Cerebellar nuclear complex (tissue), 1 donor: Measurements from ENCODE around the gene ARGFX.
"Not testable (repeated sequence)": the region's sequence is repeated elsewhere in the genome, so short reads cannot be mapped to it uniquely, and the experiment has no call there.

Experiments used
- DNase-seq, 2 experiments: peaks; one replicate each; lab custom pipeline; 2025; lab: John Stamatoyannopoulos, UW

ARGFX gene

DNA sequence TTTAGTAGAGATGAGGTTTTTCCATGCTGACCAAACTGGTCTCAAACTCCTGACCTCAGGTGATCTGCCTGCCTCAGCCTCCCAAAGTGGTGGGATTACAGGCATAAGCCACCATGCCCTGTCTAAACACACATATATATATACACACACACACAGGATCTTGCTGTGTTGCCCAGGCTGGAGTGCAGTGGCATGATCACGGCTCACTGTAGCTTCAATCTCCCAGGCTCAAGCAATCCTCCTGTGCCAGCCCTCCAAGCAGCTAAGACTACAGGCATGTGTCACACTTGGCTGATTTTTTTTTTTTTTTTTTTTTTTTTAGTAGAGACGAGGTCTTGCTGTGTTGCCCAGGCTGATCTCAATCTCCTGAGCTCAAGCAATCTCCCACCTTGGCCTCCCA lies 32.2 kb downstream of the ARGFX start:
- DNase-seq = not testable (repeated sequence)

DNA sequence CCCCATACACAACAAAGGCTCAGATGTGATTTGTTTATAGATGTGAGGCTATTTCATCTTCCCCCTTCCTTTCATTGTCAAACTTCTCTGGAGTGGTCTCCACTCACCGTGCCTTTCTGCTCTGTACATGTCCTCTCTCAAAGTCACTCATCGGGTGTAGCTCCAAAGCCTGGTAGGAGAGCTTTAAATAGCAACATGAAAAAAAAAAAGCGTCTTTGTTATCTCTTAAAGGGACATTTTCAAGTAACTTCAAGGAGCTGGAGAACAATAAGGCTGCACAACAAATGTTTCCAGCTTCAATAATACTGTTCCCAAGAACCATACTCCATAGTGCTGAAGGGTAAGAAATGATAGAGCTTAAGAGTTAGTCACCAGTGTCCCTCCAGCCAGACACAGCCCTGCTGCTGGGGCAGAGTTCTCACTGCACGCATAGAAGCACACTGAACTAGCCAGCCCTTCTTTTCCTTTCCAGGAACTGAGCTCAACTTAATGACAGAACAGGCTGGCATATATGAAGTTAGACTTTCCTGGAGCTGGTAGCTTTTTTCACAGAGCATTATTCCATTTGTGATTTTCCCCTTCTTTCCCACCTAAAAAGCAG lies 33.6 kb downstream of the ARGFX start:
- no peak for DNase-seq

DNA sequence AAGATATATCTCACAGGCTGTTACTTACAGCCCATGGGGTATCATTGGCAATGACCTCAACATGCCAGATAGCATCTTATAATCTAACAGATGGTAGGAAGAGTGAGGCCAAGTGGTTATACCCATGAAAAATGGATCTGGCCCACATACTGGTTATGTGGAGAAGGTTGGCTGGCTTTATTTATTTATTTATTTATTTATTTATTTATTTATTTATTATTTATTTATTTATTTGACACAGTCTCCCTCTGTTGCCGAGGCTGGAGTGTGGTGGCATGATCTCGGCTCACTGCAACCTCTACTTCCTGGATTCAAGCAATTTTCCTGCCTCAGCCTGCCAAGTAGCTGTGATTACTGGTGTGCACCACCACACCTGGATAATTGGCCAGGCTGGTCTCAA lies 37.0 kb downstream of the ARGFX start:
- DNase-seq = no peak

DNA sequence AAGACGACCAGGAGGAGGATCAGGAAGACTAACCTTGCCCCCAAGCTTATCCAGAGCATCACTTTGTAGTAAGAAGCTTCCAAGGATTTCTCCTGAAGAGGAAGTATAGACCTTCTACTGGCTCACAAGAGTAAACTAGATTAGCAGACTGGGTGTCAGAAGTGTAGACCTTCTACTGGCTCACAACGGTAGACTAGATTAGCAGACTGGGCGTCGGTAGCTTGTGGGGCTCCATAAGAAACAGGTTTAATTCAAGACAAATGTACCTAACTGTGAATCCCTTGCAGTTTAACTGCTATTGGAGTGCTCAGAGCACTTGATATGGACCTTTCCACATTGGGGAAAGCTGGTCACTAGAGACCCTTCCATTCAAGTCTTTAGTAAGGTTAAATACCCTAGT lies 38.4 kb downstream of the ARGFX start:
- no peak for DNase-seq
